Measurements from ENCODE around the gene MMP3.

MMP3 gene

DNA sequence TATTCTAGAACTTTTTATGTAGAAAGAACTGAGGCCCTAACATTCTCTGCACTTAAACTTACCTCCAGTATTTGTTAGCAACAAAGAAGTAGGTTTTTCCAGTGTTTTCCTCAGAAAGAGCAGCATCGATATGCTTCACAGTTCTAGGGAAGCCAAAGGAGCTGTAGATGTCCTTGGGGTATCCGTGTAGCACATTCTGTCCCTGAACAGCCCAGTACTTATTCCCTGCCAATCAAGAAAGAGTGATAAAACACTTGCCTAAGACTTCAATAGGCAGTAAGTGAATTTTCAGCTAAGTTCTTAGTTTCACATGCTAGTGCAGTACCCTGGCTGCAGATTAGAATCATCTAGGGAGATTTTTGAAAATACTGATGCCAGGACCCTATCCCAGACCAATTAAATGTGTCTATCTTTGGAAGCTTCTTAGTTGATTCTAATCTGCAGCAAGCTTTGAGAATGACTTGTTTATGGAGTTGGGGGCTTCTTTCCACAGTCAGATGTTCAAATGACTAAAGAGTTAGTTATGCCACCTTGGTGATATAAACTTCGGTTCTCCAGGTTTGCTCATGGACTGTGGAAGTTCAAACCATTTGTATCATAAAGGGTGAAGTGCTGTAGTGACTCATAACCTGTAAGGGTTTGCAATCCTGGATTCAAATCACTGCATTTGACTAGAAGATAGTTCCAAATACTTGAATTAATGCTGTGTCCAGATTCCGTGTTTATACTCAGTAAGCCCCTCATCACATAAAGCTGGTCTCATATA is 52.0 kb downstream of the MMP3 start:
- no peak for DNase-seq (ENCODE audit: low read depth in 2 of 2)

DNA sequence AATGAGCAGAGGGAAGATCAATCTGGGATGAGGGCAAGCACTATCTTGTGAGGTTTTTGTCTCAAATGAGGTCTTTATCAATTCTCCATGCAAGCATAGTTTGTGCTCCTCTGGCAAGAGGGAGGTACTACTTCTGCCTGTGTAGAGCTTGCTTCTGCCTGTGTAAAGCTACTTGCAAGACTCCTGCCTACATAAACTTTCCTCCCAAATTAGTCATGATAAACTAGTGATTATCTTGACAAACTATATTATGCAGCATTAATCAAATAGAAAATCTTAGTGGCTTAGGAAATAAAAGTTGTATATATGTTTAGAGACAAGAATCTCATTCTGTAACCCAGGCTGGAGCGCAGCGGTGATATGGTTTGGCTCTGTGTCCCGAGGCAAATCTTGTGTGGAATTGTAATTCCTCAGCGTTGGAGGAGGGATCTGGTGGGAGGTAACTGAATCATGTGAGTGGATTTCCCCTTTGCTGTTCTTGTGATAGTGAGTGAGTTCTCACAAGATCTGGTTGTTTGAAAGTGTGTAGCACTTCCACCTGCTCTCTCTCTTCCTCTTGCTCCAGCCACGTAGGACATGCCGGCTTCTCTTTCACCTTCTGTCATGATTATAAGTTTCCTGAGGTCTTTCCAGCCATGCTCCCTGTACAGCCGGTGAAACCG is 54.9 kb downstream of the MMP3 start:
- no peak for DNase-seq (ENCODE audit: low read depth in 2 of 2)

Data from fibroblast of skin of left quadriceps (primary cell).